H9 (cell line): ENCODE results near the gene DMD. TPM values are rescaled to one million over a fixed set of nuclear protein-coding genes. Genes with fewer than 3 reads are reported as not detected.

Experiments
- DNase-seq: peaks from one replicate; pipeline ENCODE4 v3.0.0-alpha.2; 2017
- H2AFZ ChIP-seq: one replicate; pipeline ENCODE4 v1.6.1; 2013; ENCODE audit warnings: mild to moderate bottlenecking, low read length, control low read depth, moderate library complexity
- H2AK5ac ChIP-seq: 2 replicates; pipeline ENCODE4 v1.6.1; 2013; ENCODE audit warnings: low read length, control low read depth, mixed read lengths; ENCODE audit not compliant: insufficient read length
- H2BK120ac ChIP-seq: one replicate; pipeline ENCODE4 v1.6.1; 2013; ENCODE audit warnings: low read depth, mild to moderate bottlenecking, low read length, control low read depth, inconsistent platforms; ENCODE audit not compliant: poor library complexity, severe bottlenecking
- H2BK12ac ChIP-seq: 2 replicates; pipeline ENCODE4 v1.6.1; 2013; ENCODE audit warnings: low read length, control low read depth, mixed read lengths, low read depth; ENCODE audit not compliant: insufficient read length
- H2BK15ac ChIP-seq: 2 replicates; pipeline ENCODE4 v1.6.1; 2013; ENCODE audit warnings: low read depth, low read length, control low read depth
- H2BK20ac ChIP-seq: one replicate; pipeline ENCODE4 v1.6.1; 2013; ENCODE audit warnings: low read depth, mild to moderate bottlenecking, low read length, control low read depth, inconsistent platforms; ENCODE audit not compliant: poor library complexity, severe bottlenecking
- H2BK5ac ChIP-seq: 2 replicates; pipeline ENCODE4 v1.6.1; 2013; ENCODE audit warnings: low read length, control low read depth, mixed read lengths; ENCODE audit not compliant: insufficient read length
- H3K14ac ChIP-seq: 2 replicates; pipeline ENCODE4 v1.6.1; 2013; ENCODE audit warnings: low read length, control low read depth; ENCODE audit not compliant: insufficient read depth
- H3K18ac ChIP-seq: 2 replicates; pipeline ENCODE4 v1.6.1; 2013; ENCODE audit warnings: low read depth, mild to moderate bottlenecking, mixed read lengths, low read length, control low read depth; ENCODE audit not compliant: insufficient read length
- H3K23ac ChIP-seq: 2 replicates; pipeline ENCODE4 v1.6.1; 2013; ENCODE audit warnings: low read length, control low read depth, mixed read lengths, low read depth; ENCODE audit not compliant: insufficient read length
- H3K23me2 ChIP-seq: 2 replicates; pipeline ENCODE4 v1.6.1; 2013; ENCODE audit warnings: low read depth, mild to moderate bottlenecking, mixed read lengths, low read length, control low read depth; ENCODE audit not compliant: insufficient read length, poor library complexity, severe bottlenecking
- H3K27ac ChIP-seq: 2 replicates; pipeline ENCODE4 v1.5.1; 2013; ENCODE audit warnings: low read length, control low read depth, mixed read lengths, low read depth; ENCODE audit not compliant: insufficient read length
- H3K27me3 ChIP-seq: 2 replicates; pipeline ENCODE4 v1.6.1; 2013; ENCODE audit warnings: low read length, control low read depth, inconsistent platforms; ENCODE audit not compliant: insufficient read depth
- H3K4ac ChIP-seq: 2 replicates; pipeline ENCODE4 v1.6.1; 2013; ENCODE audit warnings: low read depth, mild to moderate bottlenecking, control low read depth, inconsistent platforms, low read length, moderate library complexity
- H3K4me1 ChIP-seq: 2 replicates; pipeline ENCODE4 v1.6.1; 2013; ENCODE audit warnings: low read length, control low read depth, inconsistent platforms; ENCODE audit not compliant: insufficient read depth
- H3K4me2 ChIP-seq: 2 replicates; pipeline ENCODE4 v1.6.1; 2013; ENCODE audit warnings: low read length, control low read depth, mixed read lengths; ENCODE audit not compliant: insufficient read length, insufficient read depth
- H3K56ac ChIP-seq: 2 replicates; pipeline ENCODE4 v1.6.1; 2013; ENCODE audit warnings: low read depth, mild to moderate bottlenecking, mixed read lengths, low read length, control low read depth; ENCODE audit not compliant: insufficient read length
- H3K79me1 ChIP-seq: 2 replicates; pipeline ENCODE4 v1.6.1; 2013; ENCODE audit warnings: low read depth, mild to moderate bottlenecking, moderate library complexity, low read length, control low read depth, inconsistent platforms; ENCODE audit not compliant: insufficient read depth, poor library complexity, severe bottlenecking
- H3K79me2 ChIP-seq: 2 replicates; pipeline ENCODE4 v1.6.1; 2013; ENCODE audit warnings: low read length, control low read depth, inconsistent platforms; ENCODE audit not compliant: insufficient read depth
- H3K9ac ChIP-seq: 2 replicates; pipeline ENCODE4 v1.6.1; 2013; ENCODE audit warnings: low read length, control low read depth, mixed read lengths; ENCODE audit not compliant: insufficient read length; ENCODE audit errors: extremely low read depth
- H3K9me3 ChIP-seq: one replicate; pipeline ENCODE4 v1.6.1; 2013; ENCODE audit warnings: low read depth, low read length, inconsistent platforms; ENCODE audit not compliant: control insufficient read depth
- H3T11ph ChIP-seq: one replicate; pipeline ENCODE4 v1.6.1; 2013; ENCODE audit warnings: mild to moderate bottlenecking, low read length, control low read depth, inconsistent platforms
- H4K20me1 ChIP-seq: one replicate; pipeline ENCODE4 v1.6.1; 2013; ENCODE audit not compliant: control insufficient read depth, insufficient read length, insufficient read depth
- H4K5ac ChIP-seq: 2 replicates; pipeline ENCODE4 v1.6.1; 2013; ENCODE audit warnings: low read depth, mild to moderate bottlenecking, mixed read lengths, low read length, control low read depth; ENCODE audit not compliant: insufficient read length
- H4K8ac ChIP-seq: replicated peaks from 2 replicates; pipeline ENCODE4 v1.6.1; 2013; ENCODE audit warnings: low read length, control low read depth, mixed read lengths, low read depth; ENCODE audit not compliant: insufficient read length
- H4K91ac ChIP-seq: 2 replicates; pipeline ENCODE4 v1.6.1; 2013; ENCODE audit warnings: low read depth, mild to moderate bottlenecking, moderate library complexity, mixed read lengths, low read length, control low read depth; ENCODE audit not compliant: insufficient read length
- H3K27ac Mint-ChIP-seq, 3 experiments: 2 replicates in 2 of 3; 3 replicates in 1 of 3; pipeline ENCODE4 v1.8.0; 2020 to 2021; ENCODE audit warnings: mixed read lengths in 3 of 3, mild to moderate bottlenecking in 1 of 3, moderate library complexity in 1 of 3
- H3K27me3 Mint-ChIP-seq: 2 replicates; pipeline ENCODE4 v1.8.0; 2021; ENCODE audit warnings: low read depth, mild to moderate bottlenecking, moderate library complexity, mixed read lengths
- H3K36me3 Mint-ChIP-seq, 3 experiments: 2 replicates in 2 of 3; 3 replicates in 1 of 3; pipeline ENCODE4 v1.8.0; 2020 to 2021; ENCODE audit warnings: low read depth in 3 of 3, mixed read lengths in 3 of 3; ENCODE audit not compliant: insufficient read depth in 1 of 3
- H3K4me1 Mint-ChIP-seq, 2 experiments: 2 replicates each; pipeline ENCODE4 v1.8.0; 2020; ENCODE audit warnings: mixed read lengths in 2 of 2
- H3K4me3 Mint-ChIP-seq, 2 experiments: 2 replicates in 1 of 2; 3 replicates in 1 of 2; pipeline ENCODE4 v1.8.0; 2020 to 2021; ENCODE audit warnings: mild to moderate bottlenecking in 2 of 2, mixed read lengths in 2 of 2, moderate library complexity in 1 of 2
- H3K9me3 Mint-ChIP-seq, 2 experiments: 2 replicates in 1 of 2; 3 replicates in 1 of 2; pipeline ENCODE4 v1.8.0; 2020; ENCODE audit warnings: mild to moderate bottlenecking in 2 of 2, mixed read lengths in 2 of 2, moderate library complexity in 1 of 2
- WGBS: extraction: QIAGEN DNeasy Blood & Tissue Kit; methylation state at CpG from one replicate; pipeline ENCODE4 v1.1.7; 2013; ENCODE audit warnings: missing lambda C conversion rate, low lambda C conversion rate, mixed read lengths; ENCODE audit not compliant: insufficient read length; ENCODE audit errors: extremely low coverage; 5-methylcytosine and 5-hydroxymethylcytosine counted together
- total RNA-seq: library from RNA; stranded (reverse); gene quantifications from 2 replicates; pipeline ENCODE4 v1.2.1, GENCODE V29; 2021
- TF ChIP-seq, protein P1 (sequence below): fragments of 200-600 bp; sonication (generic); conservative IDR thresholded peaks from 3 replicates; pipeline ENCODE4 v1.8.0; 2021; ENCODE audit warnings: antibody characterized with exemption, mild to moderate bottlenecking

Gene DMD
- total RNA-seq, 1 experiment from 2014 or later = 3.8 TPM

DNA sequence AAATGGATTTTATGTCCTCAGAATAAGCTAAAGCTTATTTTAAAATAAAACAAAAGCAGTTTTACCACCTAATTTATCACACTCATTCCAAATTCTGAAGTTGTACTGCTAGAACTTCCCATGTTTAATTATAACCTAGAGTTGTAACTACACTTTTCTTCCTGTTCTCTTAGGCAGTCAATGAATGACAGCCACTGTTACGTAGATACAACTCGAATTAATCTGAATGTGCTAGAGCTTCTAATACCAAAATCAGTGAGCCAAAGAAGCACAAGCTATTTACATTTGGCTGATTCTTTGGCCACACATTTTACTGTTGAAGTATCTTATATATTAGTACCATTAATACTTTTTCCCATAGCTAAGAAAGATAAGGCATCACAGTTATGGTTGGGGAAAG lies 2040.6 kb downstream of the DMD start:
- no CpG with 5 or more reads among the region's 2 CpGs for WGBS
- H3K9me3 Mint-ChIP-seq = peaks cover 43 to 51% of the 10 kb centered on the region in 2 experiments
- H2BK5ac ChIP-seq = no peak overlapping the region
- no peak overlapping the region for H2BK15ac ChIP-seq
- no peak overlapping the region for H3K27ac ChIP-seq
- no peaks in the 10 kb centered on the region for H3K79me2 ChIP-seq
- no peak overlapping the region for H2AFZ ChIP-seq
- H3K4ac ChIP-seq = no peak overlapping the region
- no peak overlapping the region for H3T11ph ChIP-seq
- DNase-seq = no peak
- no peak overlapping the region for H4K8ac ChIP-seq
- H3K56ac ChIP-seq = no peak overlapping the region
- H4K20me1 ChIP-seq = no peaks in the 10 kb centered on the region
- no peaks in the 10 kb centered on the region for H3K4me1 ChIP-seq
- no peaks in the 10 kb centered on the region for H3K27me3 ChIP-seq
- no peak overlapping the region for H3K4me3 Mint-ChIP-seq
- no peak overlapping the region for H2BK20ac ChIP-seq
- TF ChIP-seq, protein P1, sequence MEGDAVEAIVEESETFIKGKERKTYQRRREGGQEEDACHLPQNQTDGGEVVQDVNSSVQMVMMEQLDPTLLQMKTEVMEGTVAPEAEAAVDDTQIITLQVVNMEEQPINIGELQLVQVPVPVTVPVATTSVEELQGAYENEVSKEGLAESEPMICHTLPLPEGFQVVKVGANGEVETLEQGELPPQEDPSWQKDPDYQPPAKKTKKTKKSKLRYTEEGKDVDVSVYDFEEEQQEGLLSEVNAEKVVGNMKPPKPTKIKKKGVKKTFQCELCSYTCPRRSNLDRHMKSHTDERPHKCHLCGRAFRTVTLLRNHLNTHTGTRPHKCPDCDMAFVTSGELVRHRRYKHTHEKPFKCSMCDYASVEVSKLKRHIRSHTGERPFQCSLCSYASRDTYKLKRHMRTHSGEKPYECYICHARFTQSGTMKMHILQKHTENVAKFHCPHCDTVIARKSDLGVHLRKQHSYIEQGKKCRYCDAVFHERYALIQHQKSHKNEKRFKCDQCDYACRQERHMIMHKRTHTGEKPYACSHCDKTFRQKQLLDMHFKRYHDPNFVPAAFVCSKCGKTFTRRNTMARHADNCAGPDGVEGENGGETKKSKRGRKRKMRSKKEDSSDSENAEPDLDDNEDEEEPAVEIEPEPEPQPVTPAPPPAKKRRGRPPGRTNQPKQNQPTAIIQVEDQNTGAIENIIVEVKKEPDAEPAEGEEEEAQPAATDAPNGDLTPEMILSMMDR = no peak
- no peak overlapping the region for H3K9ac ChIP-seq
- H3K4me1 Mint-ChIP-seq = no peaks in the 10 kb centered on the region
- H4K91ac ChIP-seq = no peak overlapping the region
- H3K18ac ChIP-seq = no peak overlapping the region
- H3K27me3 Mint-ChIP-seq = no peaks in the 10 kb centered on the region
- peaks cover 0 to 2% (median 0%) of the 10 kb centered on the region in 3 experiments; a peak in 3 of 7 replicates for H3K36me3 Mint-ChIP-seq
- H3K27ac Mint-ChIP-seq = no peak overlapping the region
- H3K23ac ChIP-seq = no peak overlapping the region
- no peak overlapping the region for H3K14ac ChIP-seq
- no peak overlapping the region for H2BK12ac ChIP-seq
- H3K9me3 ChIP-seq = no peaks in the 10 kb centered on the region
- H3K79me1 ChIP-seq = no peaks in the 10 kb centered on the region
- H2AK5ac ChIP-seq = no peak overlapping the region
- no peak overlapping the region for H4K5ac ChIP-seq
- no peak overlapping the region for H2BK120ac ChIP-seq
- H3K4me2 ChIP-seq = no peak overlapping the region
- no peaks in the 10 kb centered on the region for H3K23me2 ChIP-seq
